Stimulated activated CD4-positive, alpha-beta T cell treated with anti-CD3 and anti-CD28 coated beads, TNF-alpha, amount 100 ng/mL, for 48 hours (primary cell): ENCODE measurements around the gene WNT11.

Experiments used
- DNase-seq, 3 donors: peaks; one replicate each; pipeline ENCODE4 v3.0.0-alpha.2; 2020; ENCODE audit warnings: low read depth in 3 of 3

WNT11 gene

GRCh38 chr11:76206327-76207081, at the start of gene WNT11:
TSS of gene WNT11 (minus strand) at chr11:76206502. CDS start at chr11:76206407, 95 bp downstream.
- no peak for DNase-seq

GRCh38 chr11:76253416-76253815, 47.1 kb upstream of the WNT11 start:
- no peak for DNase-seq

GRCh38 chr11:76252631-76253070, 46.3 kb upstream of the WNT11 start:
- no peak for DNase-seq

GRCh38 chr11:76251576-76251975, 45.3 kb upstream of the WNT11 start:
- DNase-seq, result no peak

- DNase-seq, result no peak
Observed at GRCh38 chr11:76251226-76251575, 44.9 kb upstream of the WNT11 start.

- DNase-seq, result no peak
Observed at GRCh38 chr11:76250520-76251225, 44.4 kb upstream of the WNT11 start.

GRCh38 chr11:76249195-76249741, 43.0 kb upstream of the WNT11 start:
- DNase-seq, result no peak

GRCh38 chr11:76248210-76248609, 41.9 kb upstream of the WNT11 start:
- DNase-seq, result no peak

- no peak for DNase-seq
Observed at GRCh38 chr11:76247091-76247490, 40.8 kb upstream of the WNT11 start.

GRCh38 chr11:76246271-76246933, 40.1 kb upstream of the WNT11 start:
- no peak for DNase-seq

GRCh38 chr11:76245720-76246119, 39.4 kb upstream of the WNT11 start:
- no peak for DNase-seq

- no peak for DNase-seq
Observed at GRCh38 chr11:76244316-76244851, 38.1 kb upstream of the WNT11 start.

GRCh38 chr11:76243957-76244285, 37.6 kb upstream of the WNT11 start:
- no peak for DNase-seq

GRCh38 chr11:76243193-76243956, 37.1 kb upstream of the WNT11 start:
- DNase-seq, result no peak

GRCh38 chr11:76242004-76242779, 35.9 kb upstream of the WNT11 start:
- no peak for DNase-seq

- DNase-seq, result no peak
Observed at GRCh38 chr11:76241243-76242000, 35.1 kb upstream of the WNT11 start.

GRCh38 chr11:76240666-76241065, 34.4 kb upstream of the WNT11 start:
- DNase-seq, result no peak

- no peak for DNase-seq
Observed at GRCh38 chr11:76240161-76240540, 33.8 kb upstream of the WNT11 start.

GRCh38 chr11:76239483-76240160, 33.3 kb upstream of the WNT11 start:
- DNase-seq, result no peak

- no peak for DNase-seq
Observed at GRCh38 chr11:76238551-76238950, 32.2 kb upstream of the WNT11 start.
